ENCODE data around the gene PCBP3.

PCBP3 gene

DNA sequence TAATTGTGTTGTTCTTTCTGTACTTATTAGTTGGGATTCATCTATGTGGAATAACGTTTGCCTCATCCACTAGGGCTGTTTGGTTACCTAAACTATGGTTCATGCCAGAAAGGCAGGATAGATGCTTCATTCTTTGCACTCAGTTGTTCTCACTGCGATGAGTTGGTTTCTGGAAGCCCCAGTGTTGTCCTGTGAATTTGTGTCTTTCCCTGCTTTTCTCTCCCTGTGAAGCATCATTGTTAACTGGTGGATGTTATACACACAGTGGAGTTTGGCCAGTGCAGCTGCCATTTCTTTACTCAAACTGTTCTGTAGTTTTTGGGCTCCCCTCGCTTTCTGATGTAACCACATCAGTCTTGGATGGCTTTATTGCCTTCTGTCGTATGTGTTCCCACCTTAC lies 194.4 kb downstream of the PCBP3 start:
- no peak for TF ChIP-seq GATA2 (IDR thresholded peaks at IDR 0.05; ENCODE audit: low read depth, low read length)
- TF ChIP-seq GATA3 (IDR thresholded peaks at IDR 0.05; ENCODE audit: low read depth, low read length) = no peak

DNA sequence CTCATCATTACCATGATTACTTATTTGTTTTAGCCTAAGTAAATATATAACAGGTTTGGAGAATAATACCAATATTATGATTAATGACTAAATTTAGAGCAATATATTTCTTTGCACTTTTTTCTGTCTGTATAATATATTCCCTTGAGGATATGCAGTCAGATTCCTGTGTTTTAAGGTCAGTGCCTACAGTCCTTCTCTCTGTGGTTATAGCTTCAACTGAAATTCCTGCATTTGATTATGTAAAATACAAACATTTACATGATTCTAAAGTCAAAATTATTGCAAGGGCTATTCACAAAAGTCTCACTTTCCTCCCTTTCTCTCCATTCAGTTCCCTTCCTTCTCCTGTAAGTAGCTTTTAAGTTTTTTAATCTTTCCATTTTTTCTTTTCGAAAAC lies 195.1 kb downstream of the PCBP3 start:
- TF ChIP-seq GATA2 (IDR thresholded peaks at IDR 0.05; ENCODE audit: low read depth, low read length) (no peak), GATA3 (IDR thresholded peaks at IDR 0.05; ENCODE audit: low read depth, low read length) (no peak)

DNA sequence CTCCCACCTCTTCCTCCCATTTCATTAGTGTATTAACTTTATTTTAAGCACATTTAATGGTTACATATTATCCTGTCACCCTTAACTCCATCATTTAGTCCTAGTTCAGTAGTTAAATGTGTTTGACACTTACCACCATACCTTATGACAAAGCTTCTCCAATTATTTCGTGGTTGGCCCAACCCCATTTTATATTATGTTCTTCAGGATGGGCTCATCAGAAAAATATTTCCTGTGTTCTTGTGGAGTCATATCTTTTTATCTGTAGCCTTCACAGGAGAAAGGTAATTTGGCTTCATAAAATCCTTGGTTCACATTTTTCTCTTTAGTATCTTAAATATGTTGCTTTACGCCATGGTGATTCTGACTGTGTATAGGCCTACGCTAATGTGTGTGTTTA lies 195.7 kb downstream of the PCBP3 start:
- TF ChIP-seq GATA2 (IDR thresholded peaks at IDR 0.05; ENCODE audit: low read depth, low read length) = no peak
- TF ChIP-seq GATA3 (IDR thresholded peaks at IDR 0.05; ENCODE audit: low read depth, low read length) = no peak

DNA sequence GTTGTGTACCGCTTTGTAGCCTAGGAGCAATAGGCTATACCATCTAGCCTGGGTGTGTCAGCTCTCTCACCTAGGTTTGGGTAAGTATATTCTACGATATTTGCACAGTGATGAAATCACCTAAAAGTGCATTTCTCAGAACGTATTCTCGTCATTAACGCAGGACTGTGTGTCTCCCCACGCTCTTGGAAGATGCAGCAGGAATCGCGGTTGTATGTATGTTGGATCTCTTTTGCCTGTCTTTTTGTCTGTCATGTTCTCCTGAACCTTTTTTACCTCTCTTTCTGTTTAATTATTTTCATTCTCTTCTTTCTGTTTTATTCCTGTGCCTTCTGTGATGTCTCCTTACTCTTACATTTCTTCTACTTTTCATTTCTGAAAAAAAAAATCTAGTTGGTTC lies 197.5 kb downstream of the PCBP3 start:
- TF ChIP-seq GATA3 (IDR thresholded peaks at IDR 0.05; ENCODE audit: low read depth, low read length) (no peak), GATA2 (IDR thresholded peaks at IDR 0.05; ENCODE audit: low read depth, low read length) (no peak)

DNA sequence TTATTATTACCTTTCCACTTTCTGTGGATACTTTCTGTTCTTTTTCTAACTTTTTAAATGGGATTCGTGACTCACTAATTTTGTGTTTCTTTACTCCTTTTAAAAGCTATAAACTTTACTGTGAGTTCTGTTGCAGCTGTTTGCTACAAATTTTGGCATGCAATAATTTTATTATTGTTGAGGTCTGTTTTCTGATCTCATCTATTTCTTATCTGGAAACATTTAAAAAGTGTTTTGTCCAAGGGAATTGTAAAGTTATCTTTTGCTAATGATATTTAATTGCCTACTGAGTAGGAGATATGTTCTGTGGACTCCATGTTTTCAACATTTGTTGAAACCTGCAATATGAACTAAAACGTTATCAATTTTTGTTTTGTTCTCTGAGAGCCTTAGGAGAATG lies 199.9 kb downstream of the PCBP3 start:
- TF ChIP-seq GATA3 (IDR thresholded peaks at IDR 0.05; ENCODE audit: low read depth, low read length) = no peak

DNA sequence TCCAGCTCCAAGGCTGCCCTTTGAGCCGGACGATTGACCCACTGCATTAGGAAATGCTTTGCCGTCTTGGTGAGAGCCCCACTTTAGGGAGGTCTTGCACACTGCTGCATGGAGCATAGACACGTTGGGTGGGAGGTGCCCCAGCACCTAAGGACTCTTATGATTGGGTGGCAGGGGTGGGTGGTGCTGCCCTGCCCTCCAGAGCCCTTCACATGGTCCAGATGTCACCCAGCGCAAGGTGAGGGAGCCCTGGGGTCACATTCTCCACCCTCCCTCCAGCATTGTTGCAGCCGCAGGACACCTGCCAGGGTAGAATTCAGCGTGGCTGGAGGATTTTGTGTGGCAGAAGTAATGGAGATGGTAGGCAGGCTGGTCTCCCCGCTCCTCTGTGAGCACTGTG lies 200.7 kb downstream of the PCBP3 start:
- TF ChIP-seq GATA2 (IDR thresholded peaks at IDR 0.05; ENCODE audit: low read depth, low read length) (no peak), GATA3 (IDR thresholded peaks at IDR 0.05; ENCODE audit: low read depth, low read length) (no peak)

DNA sequence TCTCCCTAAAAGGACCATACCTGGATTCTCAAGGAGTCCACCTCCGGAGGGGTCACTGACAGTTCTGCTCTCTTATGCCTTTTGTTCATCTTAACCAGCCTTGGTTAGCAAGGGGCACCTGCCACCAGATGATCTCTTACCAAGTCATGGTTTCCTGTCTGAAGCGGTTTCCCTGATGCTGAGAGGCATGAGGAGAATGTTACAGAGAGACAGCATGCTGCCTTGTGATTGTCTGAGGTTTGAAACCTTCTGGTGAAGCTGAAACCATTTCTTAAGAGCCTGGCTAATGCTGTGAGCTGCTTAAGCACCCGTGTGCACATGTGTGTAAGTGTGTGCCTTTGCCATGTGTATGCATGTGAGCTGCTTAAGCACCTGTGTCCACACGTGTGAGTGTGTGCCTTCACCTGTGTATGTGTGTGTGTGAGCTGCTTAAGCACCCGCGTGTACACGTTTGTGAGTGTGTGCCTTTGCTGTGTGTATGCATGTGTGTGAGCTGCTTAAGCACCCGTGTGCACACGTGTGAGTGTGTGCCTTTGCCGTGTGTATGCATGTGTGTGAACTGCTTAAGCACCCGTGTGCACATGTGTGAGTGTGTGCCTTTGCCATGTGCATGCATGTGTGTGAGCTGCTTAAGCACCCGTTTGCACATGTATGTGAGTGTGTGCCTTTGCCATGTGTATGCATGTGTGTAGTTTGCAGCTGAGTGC lies 201.7 kb downstream of the PCBP3 start:
- TF ChIP-seq GATA3 (IDR thresholded peaks at IDR 0.05; ENCODE audit: low read depth, low read length) (no peak), GATA2 (IDR thresholded peaks at IDR 0.05; ENCODE audit: low read depth, low read length) (no peak)

DNA sequence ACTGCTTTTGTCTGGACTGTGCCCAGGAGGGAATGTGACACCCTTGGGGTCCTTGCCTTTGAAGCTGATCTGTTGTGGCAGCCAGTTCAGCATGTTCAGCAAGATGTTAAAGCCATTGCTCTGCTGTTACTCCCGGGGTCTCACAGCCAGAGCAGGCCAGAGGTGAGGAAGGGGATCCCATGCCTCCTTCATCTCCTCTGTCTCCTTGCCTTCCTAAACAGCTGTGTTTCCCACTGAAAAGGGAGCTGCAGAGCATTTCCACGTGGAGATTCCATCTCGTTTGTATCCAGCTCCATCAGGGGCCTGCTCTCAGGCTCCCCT lies 202.2 kb downstream of the PCBP3 start:
- no peak for TF ChIP-seq GATA3 (IDR thresholded peaks at IDR 0.05; ENCODE audit: low read depth, low read length)
- TF ChIP-seq GATA2 (IDR thresholded peaks at IDR 0.05; ENCODE audit: low read depth, low read length) = no peak

DNA sequence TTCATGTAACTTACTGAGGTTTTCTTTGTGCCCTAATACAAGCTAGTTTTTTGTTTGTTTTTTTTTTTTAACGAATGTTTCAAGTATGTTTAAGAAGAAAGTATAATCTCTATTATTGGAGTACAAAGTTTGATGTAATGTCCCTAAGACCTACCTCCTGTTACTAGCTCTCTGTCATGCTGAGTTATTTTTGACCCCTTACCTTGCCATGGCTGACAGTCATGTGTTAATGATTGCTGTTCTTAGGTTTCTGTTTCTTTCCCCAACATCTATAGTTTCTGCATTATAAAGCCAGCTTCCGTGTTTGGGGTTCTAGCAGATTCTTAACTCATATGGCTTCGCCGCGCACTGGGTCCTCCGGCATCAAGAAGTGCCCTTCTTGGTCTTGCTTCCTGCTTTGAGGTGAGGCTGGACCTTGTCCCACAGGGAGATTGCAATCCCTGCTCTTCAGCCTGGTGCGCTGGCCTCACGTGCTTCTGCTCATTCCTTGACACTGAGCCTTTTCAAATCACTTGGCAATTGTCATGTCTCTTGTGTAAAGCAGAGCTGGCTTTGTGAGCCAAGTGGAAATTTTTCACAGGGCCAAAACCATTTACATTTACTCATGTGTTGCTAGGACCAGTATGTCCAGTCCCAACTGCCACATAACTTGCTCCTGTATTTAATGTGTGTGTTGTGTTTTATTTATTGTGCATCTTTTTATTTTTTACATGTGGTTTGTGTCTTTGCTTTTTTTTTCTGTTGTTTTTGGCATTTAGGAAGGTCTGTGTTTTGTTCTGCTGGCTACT lies 203.0 kb downstream of the PCBP3 start:
- no peak for TF ChIP-seq GATA2 (IDR thresholded peaks at IDR 0.05; ENCODE audit: low read depth, low read length)
- TF ChIP-seq GATA3 (IDR thresholded peaks at IDR 0.05; ENCODE audit: low read depth, low read length) = no peak

DNA sequence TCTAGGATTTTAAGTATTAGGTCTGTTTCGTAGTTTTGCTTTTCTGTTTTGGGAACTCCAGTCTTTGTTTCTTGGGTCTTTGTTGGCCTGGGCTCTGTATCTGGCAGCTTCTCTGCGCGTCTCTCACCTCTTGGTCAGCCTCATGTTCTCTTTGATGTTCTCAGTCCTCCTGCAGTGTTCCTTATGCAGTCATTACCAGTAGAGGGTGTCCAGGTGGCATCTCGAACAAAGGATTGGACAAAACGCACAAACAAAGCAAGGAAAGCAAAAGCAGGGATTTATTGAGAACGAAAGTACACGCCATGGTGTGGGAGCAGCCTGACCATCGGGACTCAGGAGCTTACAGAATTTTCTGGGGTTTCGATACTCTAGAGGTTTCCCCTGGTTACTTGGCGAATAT lies 204.3 kb downstream of the PCBP3 start:
- TF ChIP-seq GATA3 (IDR thresholded peaks at IDR 0.05; ENCODE audit: low read depth, low read length) = no peak
- no peak for TF ChIP-seq GATA2 (IDR thresholded peaks at IDR 0.05; ENCODE audit: low read depth, low read length)

DNA sequence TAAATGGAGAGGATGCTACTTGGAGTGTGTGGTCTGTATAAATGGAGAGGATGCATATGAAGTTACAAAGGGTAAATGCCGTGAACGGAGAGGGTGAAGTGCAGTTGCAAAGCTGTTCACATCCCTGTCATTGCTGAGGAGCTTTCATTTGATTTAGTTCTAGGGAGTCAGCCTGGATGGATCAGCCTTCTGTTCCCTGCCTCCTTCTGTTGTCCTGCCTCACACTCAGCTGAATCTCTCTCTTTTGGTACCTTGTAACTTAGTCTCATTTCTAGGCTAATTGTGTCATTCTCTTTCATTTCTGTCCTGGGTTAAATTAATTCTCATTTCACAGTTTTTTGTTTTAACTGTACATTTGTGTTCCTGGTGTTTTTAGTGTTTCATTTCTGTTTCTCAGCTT lies 204.8 kb downstream of the PCBP3 start:
- no peak for TF ChIP-seq GATA2 (IDR thresholded peaks at IDR 0.05; ENCODE audit: low read depth, low read length)
- no peak for TF ChIP-seq GATA3 (IDR thresholded peaks at IDR 0.05; ENCODE audit: low read depth, low read length)

DNA sequence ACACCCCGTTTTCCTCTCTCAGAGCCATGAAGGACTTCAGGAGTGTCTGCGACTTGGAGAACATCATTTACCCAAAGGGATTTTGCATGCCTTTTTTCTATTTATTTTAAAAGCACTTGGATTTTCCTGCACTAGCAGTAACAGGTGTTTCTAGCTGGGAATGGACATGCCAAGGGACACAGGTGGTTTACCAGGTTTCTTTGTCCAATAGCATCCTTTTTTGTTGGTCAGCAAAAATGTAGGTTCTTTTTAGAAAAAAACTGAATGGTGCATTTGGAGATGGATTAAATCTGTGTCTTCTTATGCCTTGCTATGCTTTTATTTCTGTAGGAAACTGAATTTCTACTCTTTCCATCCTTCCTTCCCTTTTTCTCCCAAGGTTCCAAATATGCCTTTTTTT lies 205.3 kb downstream of the PCBP3 start:
- no peak for TF ChIP-seq GATA3 (IDR thresholded peaks at IDR 0.05; ENCODE audit: low read depth, low read length)
- TF ChIP-seq GATA2 (IDR thresholded peaks at IDR 0.05; ENCODE audit: low read depth, low read length) = no peak

DNA sequence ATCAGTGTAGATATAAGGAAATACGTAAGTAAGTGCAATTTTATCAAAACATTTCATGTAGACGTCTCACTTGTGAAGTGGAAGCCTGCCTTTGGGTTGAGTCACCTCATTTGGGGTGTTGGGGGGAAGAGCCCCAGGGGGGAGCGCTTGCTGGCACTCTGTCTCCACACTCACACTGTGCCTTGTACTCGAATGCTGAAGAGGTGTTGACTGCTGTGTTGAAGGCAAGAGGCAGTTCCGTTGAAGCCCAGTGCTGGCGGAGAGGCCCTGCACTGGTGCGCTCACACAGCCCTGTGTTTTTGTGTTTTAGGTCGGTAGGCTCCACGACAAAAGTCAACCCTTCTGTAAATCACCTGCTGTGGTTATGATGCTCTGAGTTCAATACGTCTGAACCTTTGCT lies 206.1 kb downstream of the PCBP3 start:
- TF ChIP-seq GATA2 (IDR thresholded peaks at IDR 0.05; ENCODE audit: low read depth, low read length) = no peak
- no peak for TF ChIP-seq GATA3 (IDR thresholded peaks at IDR 0.05; ENCODE audit: low read depth, low read length)

DNA sequence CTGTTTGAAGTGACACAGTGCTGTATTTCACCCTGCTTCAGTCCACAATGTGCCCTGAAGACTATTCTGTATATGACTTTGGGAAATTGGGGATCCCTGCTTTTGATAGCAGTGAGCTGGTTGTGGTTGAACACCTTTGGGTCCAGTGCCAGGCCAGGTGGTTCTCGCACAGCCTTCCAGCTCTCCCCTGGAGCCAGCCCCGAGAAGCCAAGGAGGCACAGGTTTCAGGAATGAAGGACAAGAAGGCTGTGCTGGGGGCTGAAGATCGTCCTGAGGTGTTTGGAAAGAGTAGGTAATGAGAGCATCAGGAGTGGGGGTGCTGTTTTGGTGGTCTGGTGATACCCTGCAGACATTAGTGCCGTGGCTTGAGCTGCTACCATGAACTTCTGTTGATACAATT lies 206.7 kb downstream of the PCBP3 start:
- no peak for TF ChIP-seq GATA2 (IDR thresholded peaks at IDR 0.05; ENCODE audit: low read depth, low read length)
- TF ChIP-seq GATA3 (IDR thresholded peaks at IDR 0.05; ENCODE audit: low read depth, low read length) = no peak

DNA sequence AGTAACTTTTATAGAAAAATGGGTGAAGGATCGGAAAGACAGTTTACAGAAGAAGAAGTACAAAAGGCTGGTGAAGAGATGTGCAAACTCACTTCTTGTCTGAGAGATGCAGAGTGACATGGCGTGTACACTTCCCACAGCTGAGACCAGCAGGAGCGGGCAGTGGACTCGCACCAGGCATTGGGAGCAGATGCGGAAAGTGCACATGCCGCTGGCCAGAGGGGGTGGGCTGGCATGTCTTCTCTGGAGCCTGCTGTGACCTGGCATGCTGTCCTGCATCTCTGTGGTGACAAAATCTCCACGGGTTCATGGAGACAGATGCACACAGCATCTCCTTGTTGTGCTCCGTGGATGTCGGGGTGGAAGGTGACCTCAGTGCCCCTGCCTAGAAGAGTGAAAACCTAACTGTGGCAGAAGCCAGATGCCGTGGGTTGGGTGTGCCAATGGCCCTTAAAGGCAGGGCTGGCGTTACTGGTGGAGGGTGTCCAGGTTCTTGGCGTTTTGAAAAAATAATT lies 209.4 kb downstream of the PCBP3 start:
- TF ChIP-seq GATA2 (IDR thresholded peaks at IDR 0.05; ENCODE audit: low read depth, low read length) = no peak
- no peak for TF ChIP-seq GATA3 (IDR thresholded peaks at IDR 0.05; ENCODE audit: low read depth, low read length)
